CD4-positive, CD25-positive, alpha-beta regulatory T cell (primary cell): ENCODE data around the gene FERMT1. TPM values are rescaled to one million over a fixed set of nuclear protein-coding genes. Genes with fewer than 3 reads are reported as not detected.

Experiments
- ATAC-seq, 2 donors: fragments of 150-1000 bp; cut with Tn5 transposase; one replicate each; pipeline ENCODE4 v1.10.0; 2021; ENCODE audit warnings: low read depth in 2 of 2, moderate number of reproducible peaks in 2 of 2, moderate library complexity in 1 of 2
- DNase-seq, 3 donors: peaks; one replicate each; pipeline versions ENCODE4 v3.0.0 to v3.0.0-alpha.2; 2012 to 2022; ENCODE audit warnings: mixed read lengths in 1 of 3
- H3K27ac ChIP-seq: one replicate; pipeline ENCODE4 v1.7.0; 2013; ENCODE audit warnings: mild to moderate bottlenecking, low read length; ENCODE audit not compliant: insufficient read depth, poor library complexity, severe bottlenecking
- H3K27me3 ChIP-seq: one replicate; pipeline ENCODE4 v1.7.0; 2013; ENCODE audit warnings: low read length; ENCODE audit not compliant: control insufficient read depth, insufficient read depth
- H3K36me3 ChIP-seq: one replicate; pipeline ENCODE4 v1.7.0; 2013; ENCODE audit warnings: mild to moderate bottlenecking, low read length, moderate library complexity; ENCODE audit not compliant: control insufficient read depth, insufficient read depth
- H3K4me1 ChIP-seq: 2 replicates; pipeline ENCODE4 v1.7.0; 2013; ENCODE audit warnings: mild to moderate bottlenecking, low read length; ENCODE audit not compliant: insufficient read depth, control insufficient read depth, poor library complexity, severe bottlenecking
- H3K4me3 ChIP-seq: one replicate; pipeline ENCODE4 v1.7.0; 2013; ENCODE audit warnings: low read depth, mild to moderate bottlenecking, low read length, moderate library complexity
- H3K9me3 ChIP-seq, 2 experiments: 1 replicate in 1 of 2; 2 replicates in 1 of 2; pipeline ENCODE4 v1.7.0; 2013; ENCODE audit warnings: low read length in 2 of 2, mild to moderate bottlenecking in 1 of 2, moderate library complexity in 1 of 2; ENCODE audit not compliant: control insufficient read depth in 2 of 2
- H3K27ac Mint-ChIP-seq, 3 donors: one replicate each; pipeline ENCODE4 v1.8.0; 2020 to 2022; ENCODE audit warnings: mild to moderate bottlenecking in 3 of 3, mixed read lengths in 3 of 3, moderate library complexity in 2 of 3
- H3K27me3 Mint-ChIP-seq: one replicate; pipeline ENCODE4 v1.8.0; 2022; ENCODE audit warnings: mild to moderate bottlenecking, mixed read lengths
- H3K36me3 Mint-ChIP-seq: one replicate; pipeline ENCODE4 v1.8.0; 2020; ENCODE audit warnings: mixed read lengths
- H3K4me1 Mint-ChIP-seq, 4 donors: one replicate each; pipeline ENCODE4 v1.8.0; 2020 to 2022; ENCODE audit warnings: mixed read lengths in 4 of 4, mild to moderate bottlenecking in 1 of 4
- H3K4me3 Mint-ChIP-seq, 4 donors: one replicate each; pipeline ENCODE4 v1.8.0; 2020 to 2022; ENCODE audit warnings: mild to moderate bottlenecking in 4 of 4, mixed read lengths in 4 of 4, moderate library complexity in 3 of 4
- H3K9me3 Mint-ChIP-seq, 7 donors: one replicate each; pipeline ENCODE4 v1.8.0; 2020 to 2022; ENCODE audit warnings: mixed read lengths in 7 of 7, mild to moderate bottlenecking in 3 of 7, moderate library complexity in 2 of 7
- polyA plus RNA-seq, 4 donors: library from polyadenylated mRNA; unstranded; fragments of 300-500 nt; fragmentation: Illumina TruSeq; gene quantifications; one replicate each; pipeline ENCODE4 v1.2.3, GENCODE V29; 2021
- total RNA-seq: library from RNA; stranded (reverse); gene quantifications from one replicate; pipeline ENCODE4 v1.2.3, GENCODE V29; 2022

The FERMT1 gene
- total and polyA plus RNA-seq, 5 donors from 2014 or later = not detected

DNA sequence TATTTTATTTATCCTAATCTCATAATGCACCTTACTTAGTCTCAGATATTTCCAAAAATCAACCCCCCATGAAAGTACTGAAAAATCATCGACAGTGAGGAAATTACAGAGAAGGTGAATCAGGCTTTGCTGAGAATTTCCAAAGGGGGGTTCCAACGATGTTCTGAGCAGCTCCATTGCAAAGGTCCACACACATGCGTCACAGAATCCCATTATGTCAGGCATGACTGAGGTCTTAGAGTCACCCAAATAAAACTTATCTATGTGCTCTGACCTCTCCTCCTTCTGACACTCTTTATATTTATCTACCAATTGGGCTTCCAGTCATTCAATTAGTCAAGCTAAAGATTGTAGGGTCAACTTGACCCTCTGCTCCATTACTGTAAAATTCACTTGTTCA lies 56.2 kb downstream of the FERMT1 start:
- Histone ChIP-seq H3K27ac (no peak overlapping the region), H3K27me3 (no peaks in the 10 kb centered on the region), H3K36me3 (no peaks in the 10 kb centered on the region), H3K4me1 (no peaks in the 10 kb centered on the region), H3K9me3 (no peaks in the 10 kb centered on the region), H3K4me3 (no peak overlapping the region)
- H3K36me3 Mint-ChIP-seq = no peaks in the 10 kb centered on the region
- H3K4me1 Mint-ChIP-seq = no peaks in the 10 kb centered on the region
- no peak overlapping the region for H3K4me3 Mint-ChIP-seq
- no peak for DNase-seq
- peaks cover 4% of the 10 kb centered on the region for H3K27me3 Mint-ChIP-seq
- no peak overlapping the region for H3K27ac Mint-ChIP-seq
- no peak for ATAC-seq
- peaks cover 0 to 1% (median 0%) of the 10 kb centered on the region in 7 donors for H3K9me3 Mint-ChIP-seq

- Histone ChIP-seq H3K4me1 (no peaks in the 10 kb centered on the region), H3K9me3 (no peaks in the 10 kb centered on the region), H3K36me3 (no peaks in the 10 kb centered on the region), H3K27me3 (peaks cover 6% of the 10 kb centered on the region), H3K27ac (no peak overlapping the region), H3K4me3 (no peak overlapping the region)
- H3K4me3 Mint-ChIP-seq = no peak overlapping the region
- peaks cover 0 to 5% (median under 1%) of the 10 kb centered on the region in 4 donors for H3K4me1 Mint-ChIP-seq
- peaks cover 0 to 4% (median 0%) of the 10 kb centered on the region in 7 donors for H3K9me3 Mint-ChIP-seq
- no peak overlapping the region for H3K27ac Mint-ChIP-seq
- ATAC-seq = no peak
- DNase-seq = no peak
- H3K36me3 Mint-ChIP-seq = no peaks in the 10 kb centered on the region
- H3K27me3 Mint-ChIP-seq = peaks cover 10% of the 10 kb centered on the region
These were observed 61.3 kb downstream of the FERMT1 start for GRCh38 chr20:6061544-6061943.

GRCh38 chr20:6060213-6060612 lies 62.6 kb downstream of the FERMT1 start:
- DNase-seq (no peak), ATAC-seq (no peak)
- H3K9me3 Mint-ChIP-seq = peaks cover 0 to 4% (median 0%) of the 10 kb centered on the region in 7 donors
- peaks cover 0 to 5% (median under 1%) of the 10 kb centered on the region in 4 donors for H3K4me1 Mint-ChIP-seq
- no peaks in the 10 kb centered on the region for H3K4me1 ChIP-seq
- peaks cover 6% of the 10 kb centered on the region for H3K27me3 ChIP-seq
- H3K27ac ChIP-seq = no peak overlapping the region
- no peak overlapping the region for H3K27ac Mint-ChIP-seq
- H3K27me3 Mint-ChIP-seq = peaks cover 11% of the 10 kb centered on the region
- no peak overlapping the region for H3K4me3 ChIP-seq
- no peaks in the 10 kb centered on the region for H3K9me3 ChIP-seq
- no peaks in the 10 kb centered on the region for H3K36me3 ChIP-seq
- H3K4me3 Mint-ChIP-seq = no peak overlapping the region
- no peaks in the 10 kb centered on the region for H3K36me3 Mint-ChIP-seq

GRCh38 chr20:6058684-6059295 lies 64.0 kb downstream of the FERMT1 start:
- Mint-ChIP-seq H3K27me3 (peaks cover 14% of the 10 kb centered on the region), H3K4me3 (no peak overlapping the region), H3K36me3 (no peaks in the 10 kb centered on the region), H3K27ac (no peak overlapping the region), H3K9me3 (peaks cover 0 to 4% (median 0%) of the 10 kb centered on the region in 7 donors), H3K4me1 (peaks cover 0 to 5% (median under 1%) of the 10 kb centered on the region in 4 donors)
- Histone ChIP-seq H3K4me3 (no peak overlapping the region), H3K9me3 (no peaks in the 10 kb centered on the region), H3K36me3 (no peaks in the 10 kb centered on the region), H3K27me3 (peaks cover 9% of the 10 kb centered on the region), H3K4me1 (no peaks in the 10 kb centered on the region), H3K27ac (no peak overlapping the region)
- DNase-seq (no peak), ATAC-seq (no peak)

DNA sequence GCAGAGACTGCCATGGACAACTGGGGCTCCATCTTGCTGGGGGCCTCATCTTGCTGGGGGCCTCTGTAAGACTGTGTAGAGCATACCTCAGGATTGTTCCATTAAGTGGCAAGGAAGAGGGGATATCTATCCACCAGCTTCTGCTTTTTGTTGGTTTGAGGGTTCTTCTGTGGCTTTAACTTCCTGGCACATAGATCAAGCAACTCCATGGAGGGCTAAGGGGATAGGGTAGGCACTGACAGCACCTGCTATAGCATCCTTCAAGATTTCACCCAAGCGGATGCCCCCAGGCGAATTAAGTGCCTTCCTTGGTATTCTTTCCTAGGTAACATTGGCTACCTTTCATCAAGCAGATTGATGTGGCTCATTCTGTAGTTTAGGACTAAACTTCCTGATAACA lies 65.1 kb downstream of the FERMT1 start:
- peaks cover 21% of the 10 kb centered on the region for H3K27me3 Mint-ChIP-seq
- H3K36me3 Mint-ChIP-seq = no peaks in the 10 kb centered on the region
- H3K9me3 Mint-ChIP-seq = peaks cover 0 to 4% (median 0%) of the 10 kb centered on the region in 7 donors
- Histone ChIP-seq H3K4me1 (no peaks in the 10 kb centered on the region), H3K27ac (no peak overlapping the region), H3K9me3 (no peaks in the 10 kb centered on the region), H3K4me3 (no peak overlapping the region), H3K36me3 (no peaks in the 10 kb centered on the region), H3K27me3 (peaks cover 17% of the 10 kb centered on the region)
- no peak overlapping the region for H3K4me3 Mint-ChIP-seq
- H3K27ac Mint-ChIP-seq = no peak overlapping the region
- DNase-seq (no peak), ATAC-seq (no peak)
- H3K4me1 Mint-ChIP-seq = peaks cover 0 to 8% (median 4%) of the 10 kb centered on the region in 4 donors

DNA sequence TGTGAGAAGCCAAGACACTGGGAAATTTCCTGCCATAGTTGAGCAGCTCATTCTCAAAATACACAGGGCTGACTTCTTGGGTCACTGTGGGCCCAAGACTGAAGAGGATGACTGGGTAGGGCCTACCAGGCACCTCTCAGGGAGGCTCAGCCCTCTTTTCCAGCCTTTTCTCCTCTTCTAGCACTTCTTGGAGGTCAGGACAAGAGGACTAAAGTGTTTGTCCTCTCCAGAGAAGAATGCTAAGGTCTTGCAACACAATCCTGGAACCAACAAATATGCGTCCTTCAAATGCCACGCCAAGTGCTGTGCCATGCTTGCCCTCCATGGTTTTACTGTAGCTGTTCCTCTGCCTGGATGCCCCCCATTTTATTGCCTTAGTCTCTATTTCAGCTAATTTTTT lies 65.7 kb downstream of the FERMT1 start:
- H3K27me3 Mint-ChIP-seq = peaks cover 22% of the 10 kb centered on the region
- H3K27me3 ChIP-seq = peaks cover 17% of the 10 kb centered on the region
- H3K4me3 ChIP-seq = no peak overlapping the region
- H3K4me3 Mint-ChIP-seq = no peak overlapping the region
- ATAC-seq (no peak), DNase-seq (no peak)
- peaks cover 0 to 4% (median 0%) of the 10 kb centered on the region in 7 donors for H3K9me3 Mint-ChIP-seq
- no peaks in the 10 kb centered on the region for H3K36me3 Mint-ChIP-seq
- H3K4me1 Mint-ChIP-seq = peaks cover 0 to 8% (median 4%) of the 10 kb centered on the region in 4 donors
- H3K27ac Mint-ChIP-seq = peak overlapping the region in 1 of 3 donors; percentile 11
- no peaks in the 10 kb centered on the region for H3K9me3 ChIP-seq
- no peaks in the 10 kb centered on the region for H3K36me3 ChIP-seq
- no peak overlapping the region for H3K27ac ChIP-seq
- H3K4me1 ChIP-seq = no peaks in the 10 kb centered on the region

DNA sequence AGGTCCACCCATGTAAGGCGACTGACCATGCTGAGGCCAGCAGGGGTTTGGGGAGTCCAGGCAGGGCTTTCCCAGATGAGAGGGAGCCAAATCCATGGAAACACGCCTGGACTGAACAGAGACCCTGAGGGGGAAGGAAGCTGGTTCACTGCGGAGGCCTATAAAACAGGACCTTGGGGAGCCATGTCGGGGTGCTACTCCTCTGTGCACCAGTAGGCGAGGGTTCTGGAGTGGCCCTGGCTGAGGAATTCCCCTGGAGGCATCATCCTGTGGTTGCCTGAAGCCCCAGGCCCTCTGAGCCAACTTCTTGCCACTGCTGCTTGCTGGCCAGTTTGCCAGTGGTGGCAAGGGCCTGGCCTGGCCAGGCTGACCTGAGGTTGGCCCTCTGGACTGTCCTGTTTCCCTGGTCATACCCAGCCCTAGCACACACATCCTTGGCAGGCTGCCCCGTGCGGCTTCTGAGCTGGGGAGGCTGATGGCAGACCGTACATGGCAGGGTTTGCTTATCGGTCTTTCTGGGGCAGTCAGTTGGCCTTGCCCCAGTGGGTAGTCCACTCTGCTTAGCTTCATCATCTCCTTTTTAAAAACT lies 66.8 kb downstream of the FERMT1 start:
- Histone ChIP-seq H3K9me3 (no peaks in the 10 kb centered on the region), H3K4me1 (no peaks in the 10 kb centered on the region), H3K27ac (no peak overlapping the region), H3K27me3 (peaks cover 22% of the 10 kb centered on the region), H3K36me3 (no peaks in the 10 kb centered on the region), H3K4me3 (no peak overlapping the region)
- peaks cover 0 to 7% (median 3%) of the 10 kb centered on the region in 4 donors for H3K4me1 Mint-ChIP-seq
- peaks cover 23% of the 10 kb centered on the region for H3K27me3 Mint-ChIP-seq
- H3K9me3 Mint-ChIP-seq = peaks cover 0 to 3% (median 0%) of the 10 kb centered on the region in 7 donors
- DNase-seq (no peak), ATAC-seq (no peak)
- H3K36me3 Mint-ChIP-seq = no peaks in the 10 kb centered on the region
- H3K4me3 Mint-ChIP-seq = no peak overlapping the region
- no peak overlapping the region for H3K27ac Mint-ChIP-seq
